AG10803 (cell line): ENCODE measurements around the gene PANK2.
"Not testable (repeated sequence)": the region's sequence is repeated elsewhere in the genome, so short reads cannot be mapped to it uniquely, and the experiment has no call there.

Experiments used
- DNase-seq: peaks from one replicate; pipeline ENCODE4 v3.0.0; 2010; ENCODE audit warnings: low read depth
- H3K4me3 ChIP-seq: 2 replicates; pipeline ENCODE4 v1.5.1; 2011; ENCODE audit warnings: mild to moderate bottlenecking, low read length, control low read depth
- TF ChIP-seq, protein P1 (sequence below): conservative IDR thresholded peaks from 2 replicates; pipeline ENCODE4 v1.5.1; 2011; ENCODE audit warnings: mild to moderate bottlenecking, low read length, control low read depth, inconsistent platforms

Gene PANK2

DNA sequence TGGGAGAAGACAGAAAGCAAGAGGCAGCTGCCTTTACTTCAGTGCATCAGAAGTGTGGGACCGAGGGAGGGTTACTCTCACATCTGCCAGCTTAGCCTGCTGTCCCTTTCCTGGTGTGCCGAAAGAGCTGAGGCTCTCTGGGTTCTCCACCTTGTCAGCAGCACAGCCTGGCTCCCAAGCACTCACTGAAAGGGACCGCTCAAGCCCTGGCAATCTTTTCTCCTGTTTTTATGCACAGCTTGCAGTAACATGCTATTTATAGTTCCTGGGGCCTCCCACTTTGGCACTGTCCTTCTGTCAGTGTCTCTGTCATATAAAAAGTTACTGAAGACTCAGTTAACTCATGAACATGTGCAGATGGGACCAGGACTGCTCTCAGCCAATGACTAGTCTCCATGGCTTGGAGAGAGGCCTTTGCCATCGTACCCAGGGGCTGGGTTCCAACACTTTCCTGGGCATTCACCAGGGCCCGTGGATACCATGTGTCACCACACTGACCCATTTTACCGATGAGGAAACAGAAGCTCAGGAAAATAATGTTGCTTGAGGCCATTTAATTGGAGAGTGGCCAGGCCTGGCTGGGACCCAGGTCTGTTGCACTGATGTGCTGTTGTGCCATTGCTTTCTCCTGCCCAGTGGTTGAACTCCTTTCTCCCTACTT, 46.2 kb downstream of the PANK2 start:
- TF ChIP-seq, protein P1, sequence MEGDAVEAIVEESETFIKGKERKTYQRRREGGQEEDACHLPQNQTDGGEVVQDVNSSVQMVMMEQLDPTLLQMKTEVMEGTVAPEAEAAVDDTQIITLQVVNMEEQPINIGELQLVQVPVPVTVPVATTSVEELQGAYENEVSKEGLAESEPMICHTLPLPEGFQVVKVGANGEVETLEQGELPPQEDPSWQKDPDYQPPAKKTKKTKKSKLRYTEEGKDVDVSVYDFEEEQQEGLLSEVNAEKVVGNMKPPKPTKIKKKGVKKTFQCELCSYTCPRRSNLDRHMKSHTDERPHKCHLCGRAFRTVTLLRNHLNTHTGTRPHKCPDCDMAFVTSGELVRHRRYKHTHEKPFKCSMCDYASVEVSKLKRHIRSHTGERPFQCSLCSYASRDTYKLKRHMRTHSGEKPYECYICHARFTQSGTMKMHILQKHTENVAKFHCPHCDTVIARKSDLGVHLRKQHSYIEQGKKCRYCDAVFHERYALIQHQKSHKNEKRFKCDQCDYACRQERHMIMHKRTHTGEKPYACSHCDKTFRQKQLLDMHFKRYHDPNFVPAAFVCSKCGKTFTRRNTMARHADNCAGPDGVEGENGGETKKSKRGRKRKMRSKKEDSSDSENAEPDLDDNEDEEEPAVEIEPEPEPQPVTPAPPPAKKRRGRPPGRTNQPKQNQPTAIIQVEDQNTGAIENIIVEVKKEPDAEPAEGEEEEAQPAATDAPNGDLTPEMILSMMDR, result no peak
- peak; percentile 59 for DNase-seq
- no peak overlapping the region for H3K4me3 ChIP-seq

DNA sequence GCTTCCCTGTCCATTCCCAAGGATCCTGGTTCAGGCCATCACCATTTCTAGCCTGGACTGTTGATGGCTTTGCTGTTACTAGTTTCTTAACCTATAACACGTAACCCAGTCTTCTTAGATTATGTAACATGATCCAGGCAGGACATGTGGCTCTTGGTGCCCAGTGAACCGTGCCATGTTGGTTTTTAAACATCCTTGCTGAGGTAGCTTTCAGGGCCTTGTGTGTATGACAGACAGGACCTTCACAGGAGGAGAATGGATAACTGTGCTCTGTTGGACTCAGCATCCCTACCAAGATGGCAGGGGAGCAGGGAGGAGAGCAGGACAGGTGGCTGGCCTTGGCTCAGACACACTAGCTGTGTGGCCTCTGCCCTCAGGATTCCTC, 46.8 kb downstream of the PANK2 start:
- TF ChIP-seq, protein P1, result no peak
- H3K4me3 ChIP-seq, result no peak overlapping the region
- no peak for DNase-seq

DNA sequence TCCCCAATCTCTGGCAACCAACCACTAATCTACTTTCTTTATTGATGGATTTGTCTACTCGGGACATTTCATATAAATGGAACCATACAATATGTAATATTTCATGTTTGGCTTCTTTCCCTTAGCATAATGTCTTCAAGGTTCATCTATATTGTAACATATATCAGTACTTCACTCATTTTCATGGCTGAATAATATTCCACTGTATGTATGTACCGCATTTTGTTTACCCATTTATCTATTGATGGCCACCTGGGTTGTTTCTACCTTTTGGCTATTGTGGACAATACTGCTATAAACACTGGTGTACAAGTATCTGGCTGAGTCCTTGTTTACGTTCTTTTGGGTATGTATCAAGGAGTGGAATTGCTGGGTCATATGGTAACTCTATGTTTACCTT, 48.4 kb downstream of the PANK2 start:
- DNase-seq, result no peak
- H3K4me3 ChIP-seq, result no peak overlapping the region
- TF ChIP-seq, protein P1, result no peak

DNA sequence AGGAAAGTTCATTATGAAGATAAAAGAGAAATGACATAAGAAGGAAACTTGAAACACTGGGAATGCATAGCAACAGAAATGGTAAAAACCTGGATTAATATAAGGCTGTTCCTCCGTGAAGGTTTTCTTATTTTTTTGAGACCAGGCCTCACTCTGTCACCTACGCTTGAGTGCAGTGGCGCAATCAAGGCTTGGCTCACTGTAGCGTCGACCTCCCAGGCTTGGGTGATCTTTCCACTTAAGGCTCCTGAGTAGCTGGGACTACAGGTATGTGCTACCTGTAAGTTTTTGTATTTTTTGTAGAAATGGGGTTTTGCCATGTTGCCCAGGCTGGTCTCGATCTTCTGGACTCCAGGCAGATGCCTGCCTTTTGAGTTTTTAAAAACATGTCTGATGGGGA, 51.7 kb downstream of the PANK2 start:
- TF ChIP-seq, protein P1, result no peak
- H3K4me3 ChIP-seq, result no peak overlapping the region
- DNase-seq, result no peak

DNA sequence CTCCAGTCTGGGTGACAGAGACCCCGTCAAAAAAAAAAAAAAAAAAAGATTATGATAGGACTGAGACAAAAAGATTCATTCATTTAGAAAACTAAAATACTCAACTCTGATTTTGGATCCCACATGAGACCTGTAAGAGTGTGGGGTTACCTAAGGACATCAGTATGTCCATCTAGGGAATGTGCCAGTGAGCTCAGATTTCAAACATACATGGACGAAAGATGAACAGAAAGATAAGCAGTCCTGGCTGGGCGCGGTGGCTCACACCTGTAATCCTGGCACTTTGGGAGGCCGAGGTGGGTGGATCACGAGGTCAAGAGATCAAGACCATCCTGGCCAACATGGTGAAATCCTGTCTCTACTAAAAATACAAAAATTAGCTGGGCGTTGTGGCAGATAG, 57.5 kb downstream of the PANK2 start:
- DNase-seq, result not testable (repeated sequence)

DNA sequence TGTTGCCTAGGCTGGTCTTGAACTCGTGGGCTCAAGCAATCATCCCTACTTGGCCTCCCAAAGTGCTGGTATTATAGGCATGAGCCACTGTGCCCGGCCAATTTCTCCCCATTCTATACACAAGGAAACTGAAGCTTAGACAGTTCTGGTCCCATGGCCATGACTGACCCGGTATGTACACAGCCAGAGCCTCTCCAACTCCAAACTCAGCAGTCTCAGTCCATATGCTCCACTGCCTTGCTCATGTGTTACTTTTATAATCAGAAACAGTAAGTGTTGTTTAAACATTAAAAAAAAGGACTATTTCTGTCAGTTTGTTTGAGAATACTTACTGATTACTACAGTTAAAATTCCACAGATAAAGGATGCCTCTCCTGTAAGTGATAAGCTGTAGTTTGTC, 75.5 kb downstream of the PANK2 start:
- DNase-seq, result no peak
- no peak overlapping the region for H3K4me3 ChIP-seq
- TF ChIP-seq, protein P1, result no peak

More for the DNA sequence above, 57.5 kb downstream of the PANK2 start:
- H3K4me3 ChIP-seq, result not testable (repeated sequence)

DNA sequence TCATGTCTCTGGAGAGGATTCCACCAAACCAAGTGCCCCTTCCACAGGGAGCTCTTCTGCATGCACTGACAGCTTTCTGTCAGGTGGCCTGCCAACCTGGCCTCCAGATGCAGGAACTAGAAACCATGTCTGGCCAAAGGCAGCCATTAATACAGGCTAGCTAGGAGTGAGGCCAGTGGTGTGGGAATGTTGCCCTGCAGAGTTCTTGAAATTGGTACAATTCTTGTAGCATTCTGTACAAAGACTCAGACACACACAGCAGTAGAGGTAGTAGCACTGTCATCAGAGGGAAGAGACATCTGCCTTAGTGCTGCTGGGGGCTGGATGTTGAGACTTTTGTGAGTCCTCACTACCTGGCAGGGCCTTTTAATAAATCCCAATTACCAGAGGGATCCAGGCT, 77.4 kb downstream of the PANK2 start:
- H3K4me3 ChIP-seq, result no peak overlapping the region
- DNase-seq, result no peak
- TF ChIP-seq, protein P1, result no peak

DNA sequence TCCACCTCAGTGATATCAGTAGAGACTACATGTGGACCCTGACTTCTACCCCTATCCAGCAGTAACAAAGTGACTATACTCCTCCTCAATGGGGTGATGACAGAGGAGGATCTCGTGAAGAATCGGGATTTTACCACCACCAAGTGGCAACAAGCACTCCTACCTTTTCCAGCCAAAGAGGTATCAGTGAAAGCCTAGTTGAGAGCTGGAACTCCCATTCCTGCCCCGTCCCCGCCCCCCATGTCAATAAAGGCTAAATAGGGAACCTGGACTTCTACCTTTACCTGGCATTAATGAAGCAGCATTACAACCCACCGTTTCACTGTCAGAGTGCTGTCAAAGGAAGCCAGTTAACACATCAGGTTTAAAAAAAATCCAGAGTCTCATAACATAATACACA, 80.8 kb downstream of the PANK2 start:
- TF ChIP-seq, protein P1, result no peak
- no peak for DNase-seq
- no peak overlapping the region for H3K4me3 ChIP-seq
